Glutamatergic neuron (in vitro differentiated cells): ENCODE measurements around the gene TRPC4AP. TPM values are rescaled to one million over a fixed set of nuclear protein-coding genes. Genes with fewer than 3 reads are reported as not detected.

Source experiments
- DNase-seq: peaks from one replicate; pipeline ENCODE4 v3.0.0; 2022
- H3K27ac Mint-ChIP-seq: one replicate; pipeline ENCODE4 v1.8.0; 2020; ENCODE audit warnings: mild to moderate bottlenecking, mixed read lengths, inconsistent platforms; ENCODE audit not compliant: unreplicated experiment
- H3K27me3 Mint-ChIP-seq: one replicate; pipeline ENCODE4 v1.8.0; 2020; ENCODE audit warnings: mild to moderate bottlenecking, moderate library complexity, mixed read lengths, inconsistent platforms; ENCODE audit not compliant: unreplicated experiment
- H3K36me3 Mint-ChIP-seq: one replicate; pipeline ENCODE4 v1.8.0; 2020; ENCODE audit warnings: mild to moderate bottlenecking, mixed read lengths, inconsistent platforms; ENCODE audit not compliant: unreplicated experiment
- H3K4me1 Mint-ChIP-seq: one replicate; pipeline ENCODE4 v1.8.0; 2020; ENCODE audit warnings: mild to moderate bottlenecking, low read depth, mixed read lengths, inconsistent platforms; ENCODE audit not compliant: unreplicated experiment
- H3K4me3 Mint-ChIP-seq: one replicate; pipeline ENCODE4 v1.8.0; 2020; ENCODE audit warnings: mild to moderate bottlenecking, mixed read lengths, inconsistent platforms; ENCODE audit not compliant: unreplicated experiment
- H3K9me3 Mint-ChIP-seq: one replicate; pipeline ENCODE4 v1.8.0; 2020; ENCODE audit warnings: mild to moderate bottlenecking, moderate library complexity, mixed read lengths, inconsistent platforms; ENCODE audit not compliant: unreplicated experiment
- long read RNA-seq: library from polyadenylated mRNA; unstranded; transcript quantifications from one replicate; pipeline ENCODE4 v2.0.0, GENCODE V29; 2020; ENCODE audit not compliant: unreplicated experiment
- total RNA-seq: library from RNA; stranded (reverse); fragmentation: NEBNext Ultra II Directional; extraction: Animal tissue kit (Norgen Biotek cat#: 25700); gene quantifications from one replicate; pipeline ENCODE4 v1.2.1, GENCODE V29; 2021; ENCODE audit not compliant: unreplicated experiment
- TF ChIP-seq, protein P1 (sequence below): fragments of 200-600 bp; sonication (generic); IDR thresholded peaks from one replicate; pipeline ENCODE4 v1.5.0; 2021; ENCODE audit not compliant: partially characterized antibody, unreplicated experiment

Gene TRPC4AP, protein sequence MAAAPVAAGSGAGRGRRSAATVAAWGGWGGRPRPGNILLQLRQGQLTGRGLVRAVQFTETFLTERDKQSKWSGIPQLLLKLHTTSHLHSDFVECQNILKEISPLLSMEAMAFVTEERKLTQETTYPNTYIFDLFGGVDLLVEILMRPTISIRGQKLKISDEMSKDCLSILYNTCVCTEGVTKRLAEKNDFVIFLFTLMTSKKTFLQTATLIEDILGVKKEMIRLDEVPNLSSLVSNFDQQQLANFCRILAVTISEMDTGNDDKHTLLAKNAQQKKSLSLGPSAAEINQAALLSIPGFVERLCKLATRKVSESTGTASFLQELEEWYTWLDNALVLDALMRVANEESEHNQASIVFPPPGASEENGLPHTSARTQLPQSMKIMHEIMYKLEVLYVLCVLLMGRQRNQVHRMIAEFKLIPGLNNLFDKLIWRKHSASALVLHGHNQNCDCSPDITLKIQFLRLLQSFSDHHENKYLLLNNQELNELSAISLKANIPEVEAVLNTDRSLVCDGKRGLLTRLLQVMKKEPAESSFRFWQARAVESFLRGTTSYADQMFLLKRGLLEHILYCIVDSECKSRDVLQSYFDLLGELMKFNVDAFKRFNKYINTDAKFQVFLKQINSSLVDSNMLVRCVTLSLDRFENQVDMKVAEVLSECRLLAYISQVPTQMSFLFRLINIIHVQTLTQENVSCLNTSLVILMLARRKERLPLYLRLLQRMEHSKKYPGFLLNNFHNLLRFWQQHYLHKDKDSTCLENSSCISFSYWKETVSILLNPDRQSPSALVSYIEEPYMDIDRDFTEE
- 67.5 TPM for total RNA-seq
- long read RNA-seq, transcript TRPC4AP-201 (19 exons, 3,226 nt): major isoform, 16 of 40 reads
- long read RNA-seq, transcript TRPC4AP-202 (19 exons, 3,138 nt): minor isoform, 5 of 40 reads
- long read RNA-seq, partial matches to known transcripts: 12 of 40 reads
- long read RNA-seq, other reads (novel, unspliced or antisense): 7 of 40 reads

DNA sequence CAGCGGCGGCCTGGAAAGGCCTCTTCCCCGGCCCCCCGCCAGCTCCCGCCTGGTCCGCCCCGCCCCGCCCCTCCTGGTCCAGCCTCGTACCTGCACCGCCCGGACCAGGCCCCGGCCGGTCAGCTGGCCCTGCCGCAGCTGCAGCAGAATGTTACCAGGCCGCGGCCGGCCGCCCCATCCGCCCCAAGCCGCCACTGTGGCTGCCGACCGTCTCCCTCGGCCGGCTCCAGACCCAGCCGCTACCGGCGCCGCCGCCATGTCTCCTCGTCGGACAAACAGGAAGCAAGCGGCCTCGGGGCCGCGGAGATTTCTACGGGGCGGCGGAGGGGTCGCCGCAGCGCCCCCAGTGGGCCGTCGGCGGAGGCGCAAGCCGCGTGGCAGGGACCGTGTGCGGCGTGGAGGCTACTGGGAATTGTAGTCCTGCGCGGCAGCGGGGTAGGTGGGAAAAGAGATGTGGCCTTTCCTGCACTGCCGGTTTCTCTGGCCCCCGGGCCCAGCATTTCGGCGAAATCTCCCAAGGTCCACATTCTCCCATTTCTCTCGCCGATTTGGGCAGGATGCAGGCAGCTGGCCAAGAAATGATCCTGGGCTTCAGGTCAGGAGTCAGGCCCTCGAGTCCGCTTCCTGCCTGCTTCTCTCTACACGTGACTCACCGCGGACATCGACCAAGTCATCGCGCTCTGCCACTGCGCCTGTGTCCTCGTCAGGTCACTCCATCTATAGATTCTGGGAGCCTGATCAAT, at the start of gene TRPC4AP:
TRPC4AP (minus strand) TSS at position 284 of the 743 bp plus-strand sequence; CDS start at position 258, 26 bp downstream.
- H3K27ac Mint-ChIP-seq: peak within 1 kb of the TSS; percentile 96

DNA sequence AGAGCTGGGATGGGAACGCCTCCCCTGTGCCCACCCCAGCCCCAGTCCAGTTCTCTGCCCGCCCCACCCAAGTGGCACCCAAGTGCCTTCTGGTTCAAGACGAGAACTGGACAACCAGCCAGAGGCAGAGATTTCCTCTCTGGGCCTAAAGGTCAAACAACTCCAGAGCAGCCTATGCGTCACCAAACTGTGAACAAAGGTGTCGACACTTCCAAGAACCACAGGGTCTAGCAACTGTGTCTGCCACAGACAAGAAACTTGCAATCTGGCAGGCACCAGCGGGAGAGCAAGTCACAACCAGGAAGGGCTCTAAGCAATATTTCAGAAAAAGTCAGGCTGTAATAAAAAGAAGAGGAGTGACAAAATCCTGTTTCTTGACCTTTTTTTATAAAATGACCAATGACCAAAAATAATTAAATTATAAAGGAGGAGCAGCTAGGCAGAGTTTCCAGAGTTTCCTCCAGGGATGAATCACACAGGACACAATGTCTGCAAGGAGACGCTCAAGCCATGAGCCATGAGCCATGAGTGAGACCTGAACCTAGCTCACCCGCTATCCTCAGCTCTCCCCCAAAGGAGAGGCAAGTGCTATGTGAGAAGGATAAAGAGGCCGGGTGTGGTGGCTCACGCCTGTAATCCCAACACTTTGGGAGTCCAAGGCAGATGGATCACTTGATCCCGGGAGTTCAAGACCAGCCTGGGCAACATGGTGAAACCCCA, 43.4 kb upstream of the TRPC4AP start:
- no peak overlapping the region for H3K27ac Mint-ChIP-seq

More for the DNA sequence above, at the start of gene TRPC4AP:
- H3K4me1 Mint-ChIP-seq: peaks cover 13% of the 10 kb centered on the region
- no peaks in the 10 kb centered on the region for H3K36me3 Mint-ChIP-seq
- H3K9me3 Mint-ChIP-seq: peaks cover 8% of the 10 kb centered on the region
- TF ChIP-seq, protein P1, sequence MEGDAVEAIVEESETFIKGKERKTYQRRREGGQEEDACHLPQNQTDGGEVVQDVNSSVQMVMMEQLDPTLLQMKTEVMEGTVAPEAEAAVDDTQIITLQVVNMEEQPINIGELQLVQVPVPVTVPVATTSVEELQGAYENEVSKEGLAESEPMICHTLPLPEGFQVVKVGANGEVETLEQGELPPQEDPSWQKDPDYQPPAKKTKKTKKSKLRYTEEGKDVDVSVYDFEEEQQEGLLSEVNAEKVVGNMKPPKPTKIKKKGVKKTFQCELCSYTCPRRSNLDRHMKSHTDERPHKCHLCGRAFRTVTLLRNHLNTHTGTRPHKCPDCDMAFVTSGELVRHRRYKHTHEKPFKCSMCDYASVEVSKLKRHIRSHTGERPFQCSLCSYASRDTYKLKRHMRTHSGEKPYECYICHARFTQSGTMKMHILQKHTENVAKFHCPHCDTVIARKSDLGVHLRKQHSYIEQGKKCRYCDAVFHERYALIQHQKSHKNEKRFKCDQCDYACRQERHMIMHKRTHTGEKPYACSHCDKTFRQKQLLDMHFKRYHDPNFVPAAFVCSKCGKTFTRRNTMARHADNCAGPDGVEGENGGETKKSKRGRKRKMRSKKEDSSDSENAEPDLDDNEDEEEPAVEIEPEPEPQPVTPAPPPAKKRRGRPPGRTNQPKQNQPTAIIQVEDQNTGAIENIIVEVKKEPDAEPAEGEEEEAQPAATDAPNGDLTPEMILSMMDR: peak; percentile 99
- H3K27me3 Mint-ChIP-seq: peaks cover 6% of the 10 kb centered on the region
- DNase-seq: peak; percentile 88
- H3K4me3 Mint-ChIP-seq: peak within 1 kb of the TSS; percentile 92

DNA sequence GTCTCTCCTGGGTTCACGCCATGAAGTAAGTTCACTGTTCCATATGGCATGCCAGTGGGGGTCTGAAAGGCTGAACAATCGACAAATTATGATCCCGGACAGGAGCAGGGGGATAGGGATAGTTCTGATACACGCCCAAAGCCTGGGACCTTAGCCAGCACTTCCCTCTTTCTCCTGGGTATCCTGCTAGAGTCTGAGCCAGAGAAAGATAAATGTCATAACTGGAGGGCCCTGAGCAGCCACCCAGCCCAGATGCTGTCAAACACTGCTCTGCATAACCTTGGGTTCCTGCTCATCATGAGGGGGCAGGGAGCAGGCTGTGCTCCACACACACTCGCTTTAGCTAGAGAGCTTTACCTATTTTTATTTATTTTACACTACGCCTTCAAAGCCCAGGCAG, 42.3 kb upstream of the TRPC4AP start:
- TF ChIP-seq, protein P1: no peak
- Mint-ChIP-seq H3K36me3 (no peaks in the 10 kb centered on the region), H3K9me3 (no peaks in the 10 kb centered on the region), H3K27ac (no peak overlapping the region), H3K27me3 (peaks cover 2% of the 10 kb centered on the region), H3K4me3 (no peak overlapping the region), H3K4me1 (no peaks in the 10 kb centered on the region)
- DNase-seq: no peak

More for the DNA sequence above, 43.4 kb upstream of the TRPC4AP start:
- Mint-ChIP-seq H3K36me3 (no peaks in the 10 kb centered on the region), H3K4me1 (no peaks in the 10 kb centered on the region), H3K9me3 (no peaks in the 10 kb centered on the region), H3K4me3 (no peak overlapping the region), H3K27me3 (peaks cover under 1% of the 10 kb centered on the region)
- TF ChIP-seq, protein P1: no peak
- DNase-seq: no peak

DNA sequence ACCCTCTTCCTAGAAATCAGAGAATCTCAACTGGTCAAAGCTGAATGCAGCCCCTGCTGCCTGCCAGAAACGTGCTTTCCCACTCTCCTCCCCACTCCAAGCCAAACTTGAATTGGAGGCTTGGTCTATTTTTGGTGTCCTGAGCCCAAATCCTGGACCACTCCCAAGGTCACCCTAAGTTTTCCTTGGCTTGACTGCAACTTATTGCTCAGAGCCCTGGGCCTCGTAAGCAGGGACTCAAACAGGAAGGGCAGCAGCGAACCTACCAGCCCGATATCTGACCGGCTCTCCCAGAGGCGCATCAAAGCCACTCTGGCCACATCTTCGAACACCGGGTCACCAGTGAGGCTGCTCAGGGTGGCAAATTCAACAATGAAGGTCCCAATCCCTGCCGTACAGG, 41.9 kb upstream of the TRPC4AP start:
- H3K4me1 Mint-ChIP-seq: no peaks in the 10 kb centered on the region
- TF ChIP-seq, protein P1: no peak
- no peaks in the 10 kb centered on the region for H3K36me3 Mint-ChIP-seq
- DNase-seq: no peak
- no peaks in the 10 kb centered on the region for H3K9me3 Mint-ChIP-seq
- H3K4me3 Mint-ChIP-seq: no peak overlapping the region
- peaks cover 2% of the 10 kb centered on the region for H3K27me3 Mint-ChIP-seq
- H3K27ac Mint-ChIP-seq: no peak overlapping the region
